AG09319 (cell line): ENCODE data around the gene HSD3B7.

Experiments used
- DNase-seq: peaks from one replicate; pipeline ENCODE4 v3.0.0-alpha.2; 2010; ENCODE audit warnings: low read depth; ENCODE audit errors: extremely low read depth
- TF ChIP-seq, protein P1 (sequence below): IDR thresholded peaks from 2 replicates; pipeline ENCODE4 v1.5.1; 2011; ENCODE audit warnings: low read depth, mild to moderate bottlenecking, inconsistent platforms, low read length, moderate library complexity

HSD3B7 gene

DNA sequence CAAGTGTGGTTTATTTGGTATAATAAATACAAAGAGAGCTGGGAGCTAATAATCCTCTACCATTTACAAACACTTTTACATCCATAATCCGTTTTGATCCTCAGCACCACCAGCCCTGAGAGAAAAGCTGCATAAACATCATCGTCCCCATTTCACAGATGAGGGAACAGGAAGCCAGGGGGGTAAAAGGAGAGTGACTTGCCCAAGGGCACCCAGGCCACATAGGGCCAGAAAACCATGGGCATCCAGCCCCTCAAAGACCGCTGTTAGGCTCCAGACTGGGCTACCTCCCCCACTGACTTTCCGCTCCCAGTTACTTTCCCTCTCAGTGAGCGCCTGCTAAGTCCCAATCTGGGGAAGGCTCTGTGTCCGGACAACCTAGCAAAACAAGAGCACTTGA is 18.7 kb downstream of the HSD3B7 start:
- TF ChIP-seq, protein P1, sequence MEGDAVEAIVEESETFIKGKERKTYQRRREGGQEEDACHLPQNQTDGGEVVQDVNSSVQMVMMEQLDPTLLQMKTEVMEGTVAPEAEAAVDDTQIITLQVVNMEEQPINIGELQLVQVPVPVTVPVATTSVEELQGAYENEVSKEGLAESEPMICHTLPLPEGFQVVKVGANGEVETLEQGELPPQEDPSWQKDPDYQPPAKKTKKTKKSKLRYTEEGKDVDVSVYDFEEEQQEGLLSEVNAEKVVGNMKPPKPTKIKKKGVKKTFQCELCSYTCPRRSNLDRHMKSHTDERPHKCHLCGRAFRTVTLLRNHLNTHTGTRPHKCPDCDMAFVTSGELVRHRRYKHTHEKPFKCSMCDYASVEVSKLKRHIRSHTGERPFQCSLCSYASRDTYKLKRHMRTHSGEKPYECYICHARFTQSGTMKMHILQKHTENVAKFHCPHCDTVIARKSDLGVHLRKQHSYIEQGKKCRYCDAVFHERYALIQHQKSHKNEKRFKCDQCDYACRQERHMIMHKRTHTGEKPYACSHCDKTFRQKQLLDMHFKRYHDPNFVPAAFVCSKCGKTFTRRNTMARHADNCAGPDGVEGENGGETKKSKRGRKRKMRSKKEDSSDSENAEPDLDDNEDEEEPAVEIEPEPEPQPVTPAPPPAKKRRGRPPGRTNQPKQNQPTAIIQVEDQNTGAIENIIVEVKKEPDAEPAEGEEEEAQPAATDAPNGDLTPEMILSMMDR: no peak
- DNase-seq: no peak

DNA sequence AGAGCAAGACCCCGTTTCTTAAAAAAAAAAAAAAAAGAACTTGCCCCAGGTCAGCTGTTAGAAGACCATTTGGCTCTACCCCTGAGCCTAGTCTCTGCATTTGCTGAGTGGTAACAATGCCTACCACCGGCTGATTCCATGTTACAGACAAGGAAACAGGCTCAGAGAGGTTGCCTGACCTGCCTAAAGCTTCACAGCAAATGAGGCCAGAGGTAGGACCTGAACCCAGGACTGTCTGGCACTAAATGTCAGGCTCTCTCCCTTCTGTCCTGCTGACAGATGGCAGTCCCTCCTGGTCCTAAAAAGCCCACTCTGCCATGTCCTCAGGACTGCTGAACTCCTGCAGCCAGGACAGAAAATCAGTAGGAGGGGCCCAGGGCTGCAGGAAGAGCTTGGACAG is 19.7 kb downstream of the HSD3B7 start:
- TF ChIP-seq, protein P1: no peak
- DNase-seq: no peak

DNA sequence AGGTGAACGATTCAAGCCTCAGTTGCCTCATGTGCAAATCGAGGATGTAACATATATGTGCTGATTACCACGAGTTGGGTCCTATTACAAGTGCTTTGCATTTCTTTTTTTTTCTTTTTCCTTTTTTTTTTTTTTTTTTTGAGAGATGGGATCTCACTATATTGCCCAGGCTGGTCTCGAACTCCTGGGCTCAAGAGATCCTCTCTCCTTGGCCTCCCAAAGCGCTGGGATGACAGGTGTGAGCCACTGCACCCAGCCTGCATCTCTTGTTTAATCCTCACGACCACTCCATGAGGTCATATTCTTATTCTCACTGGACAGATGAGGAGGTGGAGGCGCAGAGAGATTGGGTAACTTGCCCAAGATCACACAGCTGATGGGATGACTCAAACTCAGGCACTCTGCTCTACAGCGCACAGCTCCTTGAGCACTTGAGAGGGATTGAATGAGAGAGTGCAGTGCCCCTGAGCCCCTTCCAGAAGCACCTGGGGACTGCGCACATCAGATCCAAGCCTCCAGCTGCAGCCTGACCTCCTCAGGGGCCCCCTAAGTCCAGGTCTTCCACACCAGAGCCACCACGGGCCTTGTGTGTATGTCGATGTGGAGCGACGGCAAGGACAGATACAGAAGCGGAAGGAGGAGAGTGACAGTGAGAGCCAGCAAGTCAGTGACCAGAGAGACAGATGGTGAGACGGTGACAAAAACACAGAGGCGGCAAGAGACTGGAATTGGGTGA is 20.5 kb downstream of the HSD3B7 start:
- TF ChIP-seq, protein P1: no peak
- DNase-seq: no peak

DNA sequence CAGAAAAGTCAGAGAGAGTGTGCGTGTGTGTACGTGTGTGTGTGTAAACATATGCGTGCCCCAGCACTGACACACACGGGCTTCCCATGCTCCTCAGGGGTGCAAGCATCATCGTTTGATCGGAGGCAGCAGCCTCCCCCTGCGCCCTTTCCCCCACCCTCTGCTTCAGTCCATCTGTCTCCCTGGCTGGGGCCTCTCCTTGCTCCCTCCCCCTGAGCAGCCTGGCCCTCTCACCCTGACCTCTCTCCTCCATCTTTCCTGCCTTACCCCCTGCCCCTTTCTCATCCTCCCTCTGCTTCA is 21.0 kb downstream of the HSD3B7 start:
- no peak for DNase-seq
- TF ChIP-seq, protein P1: no peak

DNA sequence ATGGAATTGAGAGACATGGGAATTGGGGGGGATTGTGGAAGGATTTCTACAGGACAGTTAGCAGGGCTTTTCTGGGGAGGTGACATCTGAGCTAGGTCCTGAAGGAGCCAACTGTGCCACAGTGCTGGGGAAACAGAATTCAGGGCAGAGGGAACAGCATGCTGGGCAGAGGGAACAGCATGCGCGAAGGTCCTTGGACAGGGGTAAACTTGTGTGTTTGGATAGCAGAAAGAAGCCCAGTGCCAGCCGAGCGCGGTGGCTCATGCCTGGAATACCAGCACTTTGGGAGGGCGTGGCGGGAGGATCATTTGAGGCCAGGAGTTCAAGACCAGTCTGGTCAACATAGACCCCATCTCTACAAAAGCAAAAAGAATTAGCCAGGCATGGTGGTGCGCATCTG is 21.6 kb downstream of the HSD3B7 start:
- TF ChIP-seq, protein P1: no peak
- no peak for DNase-seq

DNA sequence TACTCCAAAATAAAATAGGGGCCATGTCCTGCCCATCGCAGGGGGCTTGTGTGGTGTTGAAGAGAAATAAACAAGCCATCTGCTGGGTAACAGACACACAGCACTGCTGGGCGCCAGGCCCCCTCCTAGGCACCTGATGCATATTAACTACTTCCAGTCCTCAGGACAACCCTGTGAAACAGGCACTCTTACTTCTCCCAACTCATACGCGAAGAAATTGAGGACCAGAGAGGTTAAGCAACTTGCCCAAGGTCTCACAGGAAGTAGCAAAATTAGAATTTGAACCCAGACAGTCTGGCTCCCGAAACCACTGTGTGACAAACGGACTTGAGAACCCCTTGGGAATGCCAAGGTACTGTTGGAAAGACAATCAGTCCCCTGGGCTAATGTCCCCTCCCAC is 22.7 kb downstream of the HSD3B7 start:
- TF ChIP-seq, protein P1: no peak
- no peak for DNase-seq

- TF ChIP-seq, protein P1: no peak
- no peak for DNase-seq
Measured at GRCh38 chr16:31008149-31008548, 23.1 kb downstream of the HSD3B7 start.
